ENCODE results near the gene PSME1.

The PSME1 gene

DNA sequence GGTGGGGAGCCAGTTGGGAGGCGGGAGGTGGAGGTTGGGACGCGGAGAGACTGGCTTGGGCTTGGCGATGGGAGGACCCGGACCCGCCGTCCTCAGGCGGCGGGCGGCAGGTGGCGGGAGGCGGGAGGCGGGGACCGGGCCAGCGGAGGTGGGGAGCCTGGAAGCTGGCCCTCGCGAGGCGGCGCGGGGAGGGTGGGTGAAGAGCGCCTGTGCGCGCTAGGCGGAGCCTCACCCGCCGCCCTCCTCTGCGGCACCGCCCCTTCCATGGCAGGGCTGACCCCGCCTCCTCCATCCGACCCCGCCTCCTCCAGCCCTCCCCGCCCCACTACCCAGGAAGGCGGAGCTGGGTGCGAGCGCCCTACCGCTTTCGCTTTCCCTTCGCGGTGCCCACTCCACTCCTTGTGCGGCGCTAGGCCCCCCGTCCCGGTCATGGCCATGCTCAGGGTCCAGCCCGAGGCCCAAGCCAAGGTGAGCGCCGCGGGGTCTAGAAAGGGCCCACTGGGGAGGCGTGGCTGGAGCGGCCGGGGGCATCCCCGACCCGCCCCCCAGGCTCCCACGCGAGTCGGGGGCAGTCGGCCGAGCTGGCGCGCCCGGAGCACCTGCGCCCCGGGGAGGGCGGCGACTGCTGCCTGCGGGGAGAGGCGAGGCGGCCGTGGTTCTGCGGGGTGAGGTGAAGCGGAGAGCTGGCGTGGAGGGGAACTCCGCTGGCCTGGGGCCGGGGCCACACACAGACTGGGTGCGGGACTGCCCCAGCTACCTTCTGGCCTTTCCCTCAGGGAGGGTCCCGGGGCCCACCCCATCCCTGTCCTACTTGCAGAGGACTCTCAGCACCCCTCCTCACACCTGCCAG is at the start of gene PSME1:
Gene PSME1, plus strand, starts transcription at position 361 of the 850 bp plus-strand sequence. Its CDS starts 69 bp downstream, at position 430.
- DNase-seq (ENCODE audit: low read depth, low spot score): peak; percentile 79

GRCh38 chr14:24087004-24087403 is 49.0 kb upstream of the PSME1 start:
- DNase-seq (ENCODE audit: low read depth, low spot score): no peak

GRCh38 chr14:24088095-24088494 is 47.9 kb upstream of the PSME1 start:
- no peak for DNase-seq (ENCODE audit: low read depth, low spot score)

- DNase-seq (ENCODE audit: low read depth, low spot score): no peak
These were observed 46.1 kb upstream of the PSME1 start for GRCh38 chr14:24089890-24090289.

- no peak for DNase-seq (ENCODE audit: low read depth, low spot score)
These were observed 43.9 kb upstream of the PSME1 start for GRCh38 chr14:24092110-24092504.

DNA sequence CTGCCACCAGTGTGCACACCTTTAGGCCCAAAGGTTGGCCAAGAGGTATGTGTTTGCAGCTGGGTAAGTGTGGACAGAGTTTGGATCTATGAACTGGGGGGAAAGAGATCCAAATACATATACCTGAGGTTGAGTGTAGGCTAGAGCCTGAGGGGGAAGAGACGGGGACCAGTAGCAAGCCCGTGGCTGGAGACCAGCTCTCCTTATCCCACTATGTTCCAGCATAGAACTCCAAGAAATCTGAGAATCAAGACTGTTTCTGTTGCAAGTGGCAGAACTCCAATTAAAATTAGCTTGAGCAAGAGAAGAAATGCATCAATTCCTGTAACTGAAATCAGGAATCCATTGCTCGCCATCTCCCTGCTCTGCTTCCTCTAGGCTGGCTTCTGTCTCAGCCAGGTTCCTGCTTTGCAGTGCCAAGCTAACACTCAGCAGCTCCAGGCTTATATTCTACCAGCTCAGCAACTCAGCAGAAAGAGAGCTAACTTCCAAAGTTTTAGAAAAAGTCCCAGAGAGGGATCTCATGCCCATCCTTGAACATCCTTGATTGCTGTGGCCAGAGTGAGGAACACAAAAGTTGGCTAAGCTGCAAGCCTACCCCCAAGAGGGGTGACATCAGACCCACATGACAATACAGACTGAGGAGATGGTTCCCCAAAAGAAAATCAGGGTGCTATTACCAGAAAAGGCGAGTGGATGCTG is 43.3 kb upstream of the PSME1 start:
- no peak for DNase-seq (ENCODE audit: low read depth, low spot score)

DNA sequence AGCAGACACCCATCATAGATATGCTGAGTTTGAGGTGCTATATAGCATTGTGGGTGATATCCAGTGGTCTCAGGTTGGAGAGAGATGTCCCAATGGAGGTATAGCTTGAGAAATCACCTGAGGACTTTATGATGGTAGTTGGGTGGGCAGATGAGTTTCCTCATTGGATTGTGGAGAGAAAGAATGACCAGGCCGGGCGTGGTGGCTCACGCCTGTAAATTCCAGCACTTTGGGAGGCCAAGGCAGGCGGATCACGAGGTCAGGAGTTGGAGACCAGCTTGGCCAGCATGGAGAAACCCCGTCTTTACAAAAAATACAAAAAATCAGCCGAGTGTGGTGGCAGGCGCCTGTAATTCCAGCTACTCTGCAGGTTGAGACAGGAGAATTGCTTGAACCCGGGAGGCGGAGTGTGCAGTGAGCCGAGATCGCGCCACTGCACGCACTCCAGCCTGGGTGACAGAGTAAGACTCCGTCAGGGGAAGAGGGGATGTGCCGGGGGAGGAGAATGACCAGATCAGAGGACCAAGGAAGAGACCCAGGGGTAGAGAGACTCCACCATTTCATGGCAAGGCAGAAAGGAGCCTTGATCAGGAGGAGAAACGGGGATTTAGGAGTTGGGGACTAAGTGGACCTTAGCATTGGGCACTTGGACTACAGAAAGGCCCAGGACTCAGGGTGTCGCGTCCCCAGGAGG is 42.6 kb upstream of the PSME1 start:
- no peak for DNase-seq (ENCODE audit: low read depth, low spot score)

DNA sequence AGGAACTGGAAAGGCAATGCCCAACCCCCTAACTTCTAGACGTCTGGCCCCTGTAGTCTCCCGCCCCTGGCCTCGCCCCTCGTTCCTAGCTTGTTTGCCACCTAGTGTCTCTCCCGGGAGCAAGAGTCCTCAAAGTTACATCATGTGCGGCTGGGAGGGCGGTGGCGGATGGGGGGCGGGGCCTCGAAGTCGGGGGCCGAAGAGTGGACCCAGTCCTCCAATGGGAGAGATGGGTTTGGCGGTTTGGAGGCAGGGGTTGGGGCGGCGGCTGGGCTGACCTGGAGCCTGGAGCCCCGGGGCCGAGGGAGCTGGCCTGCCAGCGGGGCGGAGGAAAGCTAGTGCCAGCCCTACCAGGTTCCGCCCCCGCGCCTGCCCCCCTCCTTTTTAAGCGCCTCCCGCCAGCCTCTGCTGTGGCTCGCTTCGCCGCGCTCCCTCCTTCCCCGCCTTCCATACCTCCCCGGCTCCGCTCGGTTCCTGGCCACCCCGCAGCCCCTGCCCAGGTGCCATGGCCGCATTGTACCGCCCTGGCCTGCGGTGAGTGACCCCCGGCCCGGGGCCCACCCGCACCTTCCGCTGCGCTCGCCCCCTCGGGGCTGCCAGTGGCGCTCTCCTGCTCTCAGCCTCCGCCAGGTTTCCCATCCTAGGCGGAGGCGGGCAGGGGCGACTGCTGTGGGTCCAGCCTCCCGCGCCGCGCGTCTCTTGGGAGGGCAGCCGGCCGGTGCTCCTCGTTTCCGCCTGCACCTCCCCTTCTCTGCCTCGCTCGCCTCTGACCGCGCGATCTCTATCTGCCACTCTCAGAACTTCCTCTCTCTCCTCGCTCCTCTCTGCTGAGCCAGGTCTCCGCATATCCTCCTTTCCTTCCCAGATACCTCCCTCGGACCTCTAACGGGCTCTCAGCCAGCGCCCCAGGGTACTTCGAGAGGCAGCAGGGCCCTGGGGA is 41.8 kb upstream of the PSME1 start, which contains the start of gene PCK2:
Gene PCK2, plus strand, starts transcription at position 411 of the 940 bp plus-strand sequence. Its CDS starts 95 bp downstream, at position 506.
- DNase-seq (ENCODE audit: low read depth, low spot score): peak; percentile 61

GRCh38 chr14:24094841-24095270 is 41.1 kb upstream of the PSME1 start:
- no peak for DNase-seq (ENCODE audit: low read depth, low spot score)

DNA sequence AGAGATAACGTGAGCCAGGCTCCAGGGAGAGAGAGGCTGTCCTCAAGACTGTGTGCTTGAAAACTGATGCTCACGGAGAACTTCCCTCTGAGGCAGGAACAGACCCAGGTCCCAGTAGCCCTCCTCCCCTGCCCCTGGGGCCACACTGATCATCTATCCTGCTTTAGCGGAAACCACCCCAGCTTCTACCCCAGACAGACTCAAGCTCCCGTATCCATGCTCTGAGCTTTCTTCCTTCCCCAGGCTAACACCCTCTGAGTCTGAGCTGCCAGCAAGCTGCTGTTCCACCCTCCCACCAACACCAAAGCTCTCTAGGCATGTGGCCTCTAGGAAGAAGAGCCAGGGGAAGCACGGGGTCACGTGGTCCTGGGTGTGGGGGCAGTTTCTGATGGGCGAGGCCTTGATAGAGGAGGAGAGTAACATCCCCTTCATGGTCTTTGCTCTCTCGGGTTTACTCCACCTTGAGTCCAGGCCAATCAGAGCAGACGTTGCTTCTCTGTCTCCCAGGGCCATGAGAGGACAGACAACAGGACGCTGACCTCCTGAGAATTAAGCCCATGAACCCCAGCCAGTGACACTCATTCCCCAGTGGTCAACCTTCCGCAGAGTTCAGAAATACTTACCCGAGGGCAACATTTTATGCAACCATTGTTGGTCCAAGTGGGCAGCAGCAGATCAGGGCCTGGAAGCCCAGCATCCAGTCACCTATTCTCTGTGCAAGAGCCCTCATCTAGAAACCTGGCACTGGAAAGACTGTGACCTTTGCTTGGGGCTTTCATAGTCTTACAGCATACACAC is 40.5 kb upstream of the PSME1 start:
- peak; percentile 27 for DNase-seq (ENCODE audit: low read depth, low spot score)

DNA sequence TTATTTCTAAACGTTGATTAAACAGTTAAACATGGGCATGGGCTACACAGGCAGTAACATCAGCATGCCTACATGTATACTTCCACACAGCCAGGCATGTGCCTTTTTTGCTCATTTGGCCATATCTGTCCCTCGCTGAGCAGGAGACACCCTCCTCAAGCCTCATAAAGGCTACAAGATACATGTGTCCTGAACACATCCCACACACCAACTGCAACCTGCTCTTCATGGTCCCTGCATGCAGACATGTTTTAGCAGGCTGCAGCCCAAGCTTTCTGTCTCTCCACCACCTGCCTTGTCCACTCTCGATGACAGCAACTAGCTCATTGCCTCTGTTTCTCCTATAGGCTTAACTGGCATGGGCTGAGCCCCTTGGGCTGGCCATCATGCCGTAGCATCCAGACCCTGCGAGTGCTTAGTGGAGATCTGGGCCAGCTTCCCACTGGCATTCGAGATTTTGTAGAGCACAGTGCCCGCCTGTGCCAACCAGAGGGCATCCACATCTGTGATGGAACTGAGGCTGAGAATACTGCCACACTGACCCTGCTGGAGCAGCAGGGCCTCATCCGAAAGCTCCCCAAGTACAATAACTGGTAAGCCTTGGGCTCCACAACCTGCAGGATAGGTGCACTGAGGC is 39.3 kb upstream of the PSME1 start:
- no peak for DNase-seq (ENCODE audit: low read depth, low spot score)

DNA sequence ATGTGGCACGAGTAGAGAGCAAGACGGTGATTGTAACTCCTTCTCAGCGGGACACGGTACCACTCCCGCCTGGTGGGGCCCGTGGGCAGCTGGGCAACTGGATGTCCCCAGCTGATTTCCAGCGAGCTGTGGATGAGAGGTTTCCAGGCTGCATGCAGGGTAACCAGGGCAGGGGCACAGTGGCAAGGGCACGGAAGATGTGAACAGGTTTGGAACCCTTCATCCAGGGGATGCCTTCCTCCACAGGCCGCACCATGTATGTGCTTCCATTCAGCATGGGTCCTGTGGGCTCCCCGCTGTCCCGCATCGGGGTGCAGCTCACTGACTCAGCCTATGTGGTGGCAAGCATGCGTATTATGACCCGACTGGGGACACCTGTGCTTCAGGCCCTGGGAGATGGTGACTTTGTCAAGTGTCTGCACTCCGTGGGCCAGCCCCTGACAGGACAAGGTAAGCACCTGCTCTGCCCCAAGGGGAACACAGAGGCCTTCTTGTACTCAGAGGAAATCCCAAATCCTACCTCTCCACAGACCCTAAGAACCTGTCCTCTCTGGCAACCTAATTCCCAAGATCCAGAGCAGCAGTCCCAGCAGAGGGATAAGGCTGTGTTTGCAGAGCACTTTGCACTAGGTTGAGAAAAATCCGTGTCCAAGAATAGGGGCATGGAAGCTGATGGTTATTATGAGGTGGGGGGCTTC is 37.6 kb upstream of the PSME1 start:
- no peak for DNase-seq (ENCODE audit: low read depth, low spot score)

- DNase-seq (ENCODE audit: low read depth, low spot score): no peak
These were observed 36.8 kb upstream of the PSME1 start for GRCh38 chr14:24098927-24099813.

DNA sequence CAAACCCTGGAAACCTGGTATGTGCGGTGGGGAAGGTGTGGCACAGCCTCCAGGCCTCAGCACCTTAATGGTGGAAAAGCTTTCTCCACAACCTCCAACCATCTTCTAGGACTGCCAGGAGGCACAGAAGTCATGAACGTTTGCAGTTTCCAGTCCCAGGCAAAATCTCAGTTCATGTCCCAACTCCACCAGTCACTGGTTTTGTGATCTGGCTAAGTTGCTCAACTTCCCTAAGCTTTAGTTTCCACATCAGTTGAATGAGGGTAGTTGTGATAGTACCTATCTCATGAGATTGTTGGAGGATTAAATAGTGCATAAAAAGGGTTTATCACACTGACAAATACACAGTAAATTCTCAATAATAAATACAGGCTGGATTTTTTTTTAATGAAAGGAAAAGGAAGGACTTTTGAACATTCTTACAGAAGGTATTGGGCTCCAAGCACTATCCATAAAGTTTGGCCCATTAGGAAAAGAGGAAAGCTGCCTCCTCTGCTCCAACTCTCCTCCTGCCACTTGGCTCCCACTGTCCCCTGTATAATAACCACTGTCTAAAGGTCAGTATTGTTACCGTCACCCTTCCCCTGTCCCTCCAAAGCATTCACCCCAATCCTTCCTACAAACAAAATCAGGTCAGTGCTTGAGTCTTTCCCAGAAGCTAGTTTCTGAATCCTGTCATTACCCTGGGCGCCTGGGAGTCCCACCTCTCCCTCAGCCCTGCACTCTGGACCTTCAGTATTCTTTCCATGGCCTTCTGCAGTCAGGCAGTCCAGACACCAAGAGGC is 35.6 kb upstream of the PSME1 start:
- DNase-seq (ENCODE audit: low read depth, low spot score): no peak

DNA sequence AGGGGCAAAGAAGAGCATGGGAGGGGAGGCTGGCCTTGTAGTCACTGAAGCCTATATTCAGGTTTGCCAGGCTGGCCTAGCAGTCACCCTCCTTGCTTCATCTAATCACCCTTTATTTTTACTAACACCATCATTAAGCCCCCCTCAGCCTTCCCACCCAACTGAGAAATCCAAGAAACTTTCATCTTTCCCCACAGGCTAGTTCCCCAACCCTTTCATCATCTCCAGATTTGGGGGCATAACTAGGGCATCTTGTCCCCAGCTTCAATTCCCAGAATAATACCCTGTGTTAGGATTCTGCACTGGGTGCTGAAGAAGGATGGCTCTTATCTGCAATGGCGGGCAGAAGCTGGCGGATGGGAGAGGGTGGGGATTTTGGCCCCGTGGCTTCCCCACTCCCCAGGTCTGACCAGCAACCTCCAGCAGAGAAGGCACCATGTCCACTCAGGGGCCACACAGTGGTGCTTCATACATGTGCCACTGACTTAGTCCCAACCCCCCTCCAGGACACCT is 35.0 kb upstream of the PSME1 start:
- DNase-seq (ENCODE audit: low read depth, low spot score): no peak

DNA sequence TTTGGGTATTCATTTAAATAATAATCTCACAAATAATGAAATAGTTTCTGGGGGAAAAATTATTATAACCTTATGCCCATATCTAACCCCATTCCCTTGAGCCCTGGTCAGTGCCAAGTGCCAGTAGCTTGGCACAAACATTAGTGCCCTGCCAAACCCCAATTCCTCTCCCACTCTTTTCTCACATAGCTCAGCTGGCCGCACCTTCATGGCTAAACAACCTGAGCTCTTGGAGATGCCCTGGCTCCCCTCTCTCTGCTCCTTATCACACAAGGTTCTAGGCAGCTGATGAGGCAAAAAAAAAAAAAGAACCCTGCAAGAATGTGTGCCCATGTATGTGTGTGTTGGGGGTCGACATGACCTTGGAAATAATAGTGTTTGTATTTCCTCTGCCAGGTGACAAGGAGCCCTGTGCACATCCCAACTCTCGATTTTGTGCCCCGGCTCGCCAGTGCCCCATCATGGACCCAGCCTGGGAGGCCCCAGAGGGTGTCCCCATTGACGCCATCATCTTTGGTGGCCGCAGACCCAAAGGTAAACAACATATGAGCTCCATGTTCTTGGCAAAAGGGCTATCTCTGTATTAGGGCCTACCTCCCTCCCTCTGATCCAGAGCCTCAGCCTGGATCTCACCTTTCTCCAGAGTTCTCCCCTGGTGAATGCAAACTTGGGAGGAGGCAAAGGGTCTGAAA is 33.5 kb upstream of the PSME1 start:
- DNase-seq (ENCODE audit: low read depth, low spot score): no peak
